H1 (cell line): ENCODE results near the gene MTAP. TPM values are rescaled to one million over a fixed set of nuclear protein-coding genes. Genes with fewer than 3 reads are reported as not detected.

ENCODE experiments used
- KDM4A ChIP-seq: IDR thresholded peaks from one replicate; pipeline ENCODE4 v1.7.1; 2012; ENCODE audit warnings: low read depth, mild to moderate bottlenecking, moderate library complexity, low read length, inconsistent platforms; ENCODE audit not compliant: severe bottlenecking
- NANOG ChIP-seq: IDR thresholded peaks from 2 replicates; pipeline ENCODE4 v1.6.1; 2011; ENCODE audit warnings: low read length, low read depth, mild to moderate bottlenecking, inconsistent platforms; ENCODE audit not compliant: insufficient read depth, poor library complexity, severe bottlenecking
- PHF8 ChIP-seq: fragments of 200-600 bp; sonication (generic); conservative IDR thresholded peaks from 2 replicates; pipeline ENCODE4 v1.7.1; 2012; ENCODE audit warnings: low read depth, mild to moderate bottlenecking, inconsistent platforms, low read length, moderate library complexity
- SP4 ChIP-seq: IDR thresholded peaks from 2 replicates; pipeline ENCODE4 v1.6.1; 2012; ENCODE audit warnings: low read length, inconsistent platforms
- TEAD4 ChIP-seq: IDR thresholded peaks from 2 replicates; pipeline ENCODE4 v1.6.1; 2012; ENCODE audit warnings: low read depth, low read length, inconsistent platforms, mixed read lengths
- polyA plus RNA-seq, 7 experiments: library from polyadenylated mRNA; depleted of rRNA in 3 of 7; stranded (reverse) in 5 of 7; unstranded in 2 of 7; fragments of >200 nt in 5 of 7; fragments of 200-250 nt in 2 of 7; gene quantifications; 1 replicate in 5 of 7; 2 replicates in 1 of 7; 4 replicates in 1 of 7; pipeline versions ENCODE4 v1.2.1 to v1.2.3, GENCODE V29; 2011 to 2013; ENCODE audit warnings: missing spikeins in 2 of 7, mixed read lengths in 2 of 7
- total RNA-seq: library from RNA; stranded (reverse); fragmentation: NEBNext Ultra II Directional; extraction: Animal tissue kit (Norgen Biotek cat#: 25700); gene quantifications from 2 replicates; pipeline ENCODE4 v1.2.1, GENCODE V29; 2021

MTAP gene
- total and polyA plus RNA-seq, 2 of the 8 experiments (the other 6 are each of a cell fraction or from before 2014, with no cell fraction given), result 16.4 to 100 TPM

DNA sequence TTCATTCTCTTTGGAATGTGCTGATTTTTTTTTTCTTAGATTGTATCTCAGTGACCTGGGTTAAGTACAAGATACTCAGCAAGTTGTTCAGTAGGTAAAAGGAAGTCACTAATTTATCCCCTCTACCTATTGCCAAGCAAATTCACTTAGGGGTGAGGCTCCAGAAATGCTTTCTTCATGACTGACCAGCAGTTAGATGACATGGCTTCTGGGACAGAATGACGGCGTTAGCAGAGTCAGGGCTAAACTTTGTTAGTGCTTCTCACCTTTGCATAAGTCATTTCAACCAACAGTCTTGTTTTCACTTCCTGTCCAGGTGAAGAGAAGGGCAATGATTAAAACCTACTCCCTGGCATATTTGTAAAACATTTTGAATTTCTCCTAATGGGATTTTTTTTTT lies 20.2 kb upstream of the MTAP start (continued):
- no peak for TF ChIP-seq NANOG
- no peak for TF ChIP-seq TEAD4
- no peak for TF ChIP-seq PHF8
- no peak for TF ChIP-seq SP4
- TF ChIP-seq KDM4A, result no peak
